GM19193 (cell line): ENCODE results near the gene TGFBR3.

Experiments used
- POLR2A ChIP-seq: IDR thresholded peaks from 4 replicates; pipeline ENCODE4 v1.6.1; 2011; ENCODE audit not compliant: insufficient read depth, insufficient read length; ENCODE audit errors: extremely low read depth

Gene TGFBR3

DNA sequence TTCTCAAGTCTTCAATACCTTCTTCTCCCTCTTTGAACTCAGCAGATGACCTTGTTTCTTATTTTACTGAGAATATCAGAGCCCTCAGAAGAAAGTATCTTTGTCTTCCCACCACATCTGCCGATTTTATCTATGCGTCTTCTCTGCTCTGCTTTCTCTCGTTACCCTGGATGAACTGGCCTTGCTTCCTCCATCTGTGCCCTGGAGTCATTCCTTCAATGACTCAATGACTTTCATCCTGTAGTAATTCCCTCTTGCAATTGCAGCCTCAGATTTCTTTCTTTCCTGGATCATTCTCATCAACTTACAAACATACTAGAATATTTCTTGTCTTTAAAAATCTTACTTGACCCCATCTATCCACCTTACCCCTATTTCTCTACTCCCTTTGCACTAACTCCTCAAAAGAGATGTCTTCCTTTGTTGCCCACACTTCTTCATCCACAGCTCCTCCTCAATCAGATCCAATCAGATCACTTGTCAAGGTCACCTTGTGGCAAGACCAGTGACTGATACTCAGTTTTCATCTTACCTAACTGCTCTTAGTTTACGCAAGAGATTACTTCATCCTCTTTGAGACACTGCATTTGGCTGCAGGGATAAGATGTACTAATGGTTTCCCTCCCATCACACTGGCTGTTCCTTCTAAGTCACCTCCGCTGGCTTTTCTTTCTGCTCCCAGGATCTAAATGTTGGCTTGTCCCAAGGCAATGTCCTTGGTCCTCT, 8.2 kb upstream of the TGFBR3 start:
- TF ChIP-seq POLR2A = no peak

DNA sequence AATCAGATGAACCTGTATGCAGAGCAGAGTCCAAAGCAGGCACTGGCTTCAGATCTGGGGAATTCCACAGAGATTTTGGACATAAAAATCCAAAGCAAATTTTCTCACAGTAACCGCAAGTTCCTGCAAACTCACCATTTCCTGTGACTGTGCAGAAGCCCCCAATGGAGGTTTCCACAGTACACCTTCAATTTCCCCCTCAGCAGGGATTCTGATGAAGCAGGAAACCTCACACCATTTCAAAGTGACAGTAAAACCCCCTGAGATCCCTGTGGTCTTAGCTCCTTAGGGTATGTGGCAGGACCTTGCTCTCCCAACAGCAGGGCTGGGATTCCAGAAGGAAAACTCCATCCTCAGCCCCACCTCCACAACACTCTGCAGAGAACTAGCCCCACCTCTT, 6.0 kb upstream of the TGFBR3 start:
- no peak for TF ChIP-seq POLR2A

DNA sequence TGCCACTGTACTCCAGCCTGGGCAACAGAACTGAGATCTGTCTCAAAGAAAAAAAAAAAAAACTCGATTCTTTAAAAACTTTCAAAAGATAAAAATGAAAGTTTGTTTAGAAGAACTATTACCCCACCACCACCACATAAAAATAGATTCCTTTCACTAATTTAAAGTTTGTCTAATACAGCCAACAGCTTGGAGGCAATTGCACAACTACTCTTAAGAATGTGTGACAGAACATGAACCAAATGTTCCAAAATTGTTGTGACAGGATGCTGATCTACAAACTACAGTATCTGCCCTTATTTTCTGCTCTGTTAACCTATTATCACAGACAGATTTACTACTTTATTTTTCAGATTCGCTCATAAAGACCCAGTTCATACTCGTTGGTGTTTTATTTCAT, 5.5 kb upstream of the TGFBR3 start:
- no peak for TF ChIP-seq POLR2A

DNA sequence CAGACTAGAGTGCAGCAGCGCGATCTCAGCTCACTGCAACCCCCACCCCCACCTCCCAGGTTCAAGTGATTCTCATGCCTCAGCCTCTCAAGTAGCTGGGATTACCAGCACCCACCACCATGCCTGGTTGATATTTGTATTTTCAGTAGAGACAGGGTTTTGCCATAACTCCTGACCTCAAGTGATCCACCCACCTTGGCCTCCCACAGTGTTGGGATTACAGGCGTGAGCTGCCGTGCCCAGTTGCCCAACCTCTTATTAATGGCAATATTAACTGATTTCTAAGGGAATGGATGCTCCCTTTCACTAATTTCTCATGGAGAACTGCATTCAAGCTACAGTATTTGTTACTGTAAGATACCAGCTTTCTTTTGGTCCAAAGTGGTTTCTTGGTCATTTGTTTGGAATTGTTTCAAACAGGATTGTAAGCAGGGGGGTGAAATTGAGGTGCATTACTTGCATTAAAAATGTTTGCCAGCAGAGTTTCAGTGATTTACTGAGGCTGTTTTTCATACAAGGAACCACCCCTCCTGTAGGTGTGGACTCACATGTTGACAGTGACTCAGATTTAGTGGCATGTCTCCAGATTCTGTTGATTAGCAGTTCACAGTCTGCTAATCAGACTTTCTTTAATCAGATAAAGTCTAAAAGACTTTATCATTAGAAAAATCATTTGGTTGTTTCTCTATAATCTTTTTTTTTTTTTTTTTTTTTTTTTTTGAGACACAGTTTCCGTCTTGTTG, 3.9 kb upstream of the TGFBR3 start:
- TF ChIP-seq POLR2A = no peak

DNA sequence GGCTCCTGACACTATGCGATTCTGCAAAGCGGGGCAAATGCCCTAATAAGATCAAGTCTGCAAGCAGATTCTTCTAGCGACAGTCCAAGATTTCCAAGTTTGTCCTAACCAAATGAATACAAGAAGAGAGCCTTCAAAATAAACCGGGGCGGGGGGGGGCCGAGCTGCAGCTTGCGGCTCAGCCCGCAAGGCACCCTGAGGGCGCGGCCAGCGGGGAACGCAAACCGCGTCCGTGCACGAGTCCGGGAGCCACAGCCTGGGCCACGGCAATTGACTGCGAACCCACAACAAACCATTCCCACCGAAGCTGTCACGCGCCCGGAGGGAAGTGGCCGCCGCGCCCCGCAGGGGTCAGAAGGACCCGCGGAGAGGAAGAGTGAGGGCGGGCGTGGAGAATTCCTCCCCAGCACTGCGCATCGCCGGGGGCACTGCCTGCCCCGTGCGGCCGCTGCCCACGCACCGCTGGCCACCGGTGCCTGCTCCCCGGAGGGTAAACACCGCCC, 687 bp downstream of the TGFBR3 start:
- no peak for TF ChIP-seq POLR2A

DNA sequence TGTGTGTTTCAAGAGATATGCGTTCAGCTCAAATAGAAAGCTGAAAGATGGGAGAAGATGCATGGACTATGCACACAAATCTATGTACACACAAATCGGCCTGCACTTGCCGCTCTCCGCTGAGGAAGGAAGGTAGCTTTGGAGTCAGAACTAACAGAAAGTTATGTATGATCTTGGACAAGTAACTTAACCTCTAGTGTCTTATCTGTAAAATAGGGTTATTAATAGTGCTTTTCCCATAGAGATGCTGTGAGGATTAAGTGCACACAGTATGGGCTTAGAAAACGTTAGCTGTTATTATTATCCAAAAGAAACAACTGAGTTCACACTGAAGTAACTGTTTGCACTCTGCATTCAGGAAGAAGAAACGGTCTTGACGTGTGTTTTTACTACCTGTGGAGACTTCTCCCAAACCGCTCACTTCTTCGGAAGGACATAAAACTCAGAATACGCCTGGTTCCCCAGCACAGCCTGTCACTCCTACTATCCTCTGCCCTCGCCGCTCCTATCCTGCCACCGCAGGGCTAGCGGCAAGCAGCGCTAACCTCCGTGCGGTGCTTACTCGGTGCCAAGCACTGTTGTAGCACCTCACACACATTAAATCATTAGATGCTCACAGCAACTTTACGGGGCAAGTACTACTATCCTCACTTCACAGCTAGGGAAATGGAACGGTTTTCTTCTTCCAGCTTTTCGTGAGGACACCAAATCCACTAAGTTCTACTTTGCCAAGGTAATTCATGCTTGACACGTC, 1.3 kb downstream of the TGFBR3 start:
- TF ChIP-seq POLR2A = no peak

DNA sequence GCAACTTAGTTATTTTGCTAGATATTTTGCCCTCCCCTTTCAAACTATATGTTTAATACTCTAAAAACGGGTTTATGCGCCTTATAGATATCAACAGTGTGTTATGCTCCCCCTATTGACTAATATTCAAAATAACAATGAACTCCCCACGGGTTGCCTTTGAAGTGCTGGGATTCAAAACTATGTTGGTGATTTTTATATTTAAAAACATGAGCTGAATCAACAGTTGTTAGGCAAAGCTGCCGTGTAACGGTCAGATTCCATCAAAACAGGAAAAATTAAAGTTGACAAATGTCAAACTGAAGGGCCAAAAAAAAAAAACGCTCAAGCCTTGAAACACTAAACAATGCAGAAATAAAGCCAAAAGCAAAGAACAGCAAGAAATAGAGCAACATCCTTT, 2.5 kb downstream of the TGFBR3 start:
- TF ChIP-seq POLR2A = no peak

DNA sequence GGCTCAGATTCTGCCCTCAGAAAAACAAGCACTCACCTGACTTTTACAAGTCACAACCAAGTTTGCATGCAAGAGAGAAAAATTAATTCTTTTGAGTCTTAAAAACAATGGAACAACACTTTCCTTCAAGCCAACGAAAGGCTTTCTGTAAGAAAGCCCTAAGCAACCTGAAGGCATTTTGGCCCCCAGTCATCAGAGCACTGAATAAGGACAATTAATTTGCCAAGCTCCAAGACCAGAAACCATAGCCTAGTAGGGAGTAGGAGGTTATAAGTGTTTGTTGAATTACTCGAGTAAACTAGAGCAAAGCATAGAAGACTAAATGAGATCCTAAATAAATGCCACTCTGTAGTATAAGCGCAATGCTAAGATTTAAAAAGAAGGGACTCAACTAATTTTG, 4.7 kb downstream of the TGFBR3 start:
- no peak for TF ChIP-seq POLR2A

DNA sequence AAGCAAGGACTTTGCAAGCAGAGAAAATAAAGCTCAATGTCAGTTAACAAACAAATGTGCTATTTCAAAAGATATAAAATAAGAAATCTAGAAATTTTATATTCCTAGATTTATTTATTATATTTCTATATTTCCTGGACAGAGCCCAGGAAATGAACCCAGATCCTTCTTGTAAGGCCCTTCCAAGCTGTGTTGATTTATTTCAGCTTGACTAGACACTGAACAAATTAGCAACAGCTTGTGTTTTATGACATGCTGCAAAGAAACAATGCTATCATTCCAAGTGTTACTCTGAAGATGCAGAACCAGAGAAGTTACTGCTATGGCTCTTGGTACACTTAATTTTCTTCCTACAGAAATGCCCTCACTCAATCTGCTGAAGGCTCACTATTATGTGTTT, 6.2 kb downstream of the TGFBR3 start:
- TF ChIP-seq POLR2A = no peak

DNA sequence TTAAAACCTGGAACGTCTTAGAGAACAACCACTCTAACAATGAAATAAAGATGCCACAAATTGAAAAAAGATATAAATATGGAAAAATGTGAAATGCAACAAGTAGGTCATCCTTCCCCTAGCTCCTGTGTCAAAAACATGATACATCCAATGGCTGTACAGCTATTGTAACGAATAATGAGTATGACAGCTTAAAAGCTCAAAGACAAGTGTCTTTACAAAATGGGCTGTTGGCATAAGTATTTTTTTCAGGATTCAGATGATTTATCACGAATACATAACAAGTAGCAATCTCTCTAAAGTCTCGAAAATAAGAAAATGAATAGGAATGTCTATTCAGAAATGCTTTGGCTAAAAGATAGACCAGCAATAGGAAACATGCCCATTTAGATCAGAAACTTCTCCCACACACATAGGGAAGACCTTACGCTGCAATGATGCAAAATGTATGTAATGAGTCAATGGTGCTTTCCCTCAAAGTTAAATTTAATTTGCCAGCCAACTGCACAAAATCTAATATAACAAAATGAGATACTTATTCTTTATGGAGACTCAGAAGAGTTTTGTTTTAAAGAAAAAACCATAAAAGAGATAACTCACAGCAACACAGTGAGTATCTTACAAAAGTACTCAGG, 8.3 kb downstream of the TGFBR3 start:
- no peak for TF ChIP-seq POLR2A

DNA sequence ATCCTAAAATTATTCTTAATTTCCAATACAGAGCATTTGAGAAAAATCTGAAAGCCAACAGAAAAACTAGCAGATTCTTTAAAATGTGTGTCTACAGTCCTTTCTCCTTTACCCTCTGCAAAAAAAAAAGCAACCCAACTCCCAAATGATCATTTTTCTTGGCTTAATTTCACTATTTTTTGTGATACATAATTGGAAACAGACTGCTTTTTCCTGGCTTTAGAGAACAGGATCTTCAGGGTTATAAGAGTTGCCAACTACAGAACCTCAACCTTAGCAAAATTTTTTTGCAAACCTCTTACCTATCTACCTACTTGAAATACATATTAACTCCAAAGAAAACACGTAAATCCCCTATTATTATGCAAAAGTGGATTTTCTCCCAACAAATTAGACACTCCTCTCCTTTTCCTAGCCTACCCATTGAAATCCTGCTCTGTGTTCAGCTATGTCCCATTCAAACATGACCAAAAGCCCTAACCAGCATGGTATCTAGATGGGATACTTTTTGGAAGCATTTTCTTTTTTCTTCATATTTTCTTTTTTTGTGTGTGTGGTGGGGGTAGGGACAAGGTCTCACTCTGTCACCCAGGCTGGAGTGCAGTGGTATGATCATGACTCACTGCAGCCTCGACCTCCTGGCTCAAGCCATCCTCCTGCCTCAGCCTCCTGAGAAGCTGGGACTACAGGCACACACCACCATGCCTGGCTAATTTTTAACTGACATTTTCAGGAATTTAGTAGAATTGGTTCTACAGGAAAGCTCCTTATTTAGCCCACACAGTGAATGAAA, 9.0 kb downstream of the TGFBR3 start:
- TF ChIP-seq POLR2A = no peak

DNA sequence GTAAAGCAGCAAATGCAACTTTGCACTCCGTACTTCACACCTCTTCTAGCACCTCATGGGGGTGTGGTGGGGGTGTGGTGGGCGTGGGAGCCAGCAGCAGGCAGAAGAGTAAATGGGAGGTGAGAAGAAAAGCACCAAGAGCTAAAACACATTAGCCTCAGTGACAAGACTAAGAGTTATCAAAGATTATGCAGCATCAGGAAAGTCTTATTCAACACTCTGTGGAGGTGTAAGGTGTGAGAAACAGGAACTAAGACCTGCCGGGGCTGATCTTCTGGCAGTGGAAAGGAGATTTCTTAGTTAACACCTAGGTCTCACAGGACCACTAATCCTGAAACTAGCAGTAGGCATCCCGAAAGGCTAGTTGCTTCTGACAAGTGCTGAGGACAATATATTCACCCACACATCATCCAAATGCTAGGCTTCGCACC, 9.9 kb downstream of the TGFBR3 start:
- TF ChIP-seq POLR2A = no peak

DNA sequence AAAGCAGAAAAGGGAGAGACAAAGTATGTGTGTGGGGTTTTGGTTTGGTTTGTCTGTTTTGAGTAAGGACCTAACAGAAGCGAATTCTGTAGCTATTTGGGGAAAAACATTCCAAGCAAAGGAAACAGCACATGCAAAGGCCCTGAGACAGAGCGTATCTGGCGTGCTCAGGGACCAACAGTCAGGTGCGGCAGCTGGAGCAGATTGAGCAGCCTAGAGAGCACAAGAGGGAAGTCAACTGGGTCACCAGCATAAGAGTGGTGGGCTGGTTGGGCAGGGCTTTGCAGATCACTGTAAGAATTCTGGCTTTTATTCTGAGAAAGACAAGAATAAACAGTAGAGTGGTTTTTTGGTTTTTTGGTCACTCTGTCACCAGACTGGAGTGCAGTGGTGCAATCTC, 11.8 kb downstream of the TGFBR3 start:
- no peak for TF ChIP-seq POLR2A

DNA sequence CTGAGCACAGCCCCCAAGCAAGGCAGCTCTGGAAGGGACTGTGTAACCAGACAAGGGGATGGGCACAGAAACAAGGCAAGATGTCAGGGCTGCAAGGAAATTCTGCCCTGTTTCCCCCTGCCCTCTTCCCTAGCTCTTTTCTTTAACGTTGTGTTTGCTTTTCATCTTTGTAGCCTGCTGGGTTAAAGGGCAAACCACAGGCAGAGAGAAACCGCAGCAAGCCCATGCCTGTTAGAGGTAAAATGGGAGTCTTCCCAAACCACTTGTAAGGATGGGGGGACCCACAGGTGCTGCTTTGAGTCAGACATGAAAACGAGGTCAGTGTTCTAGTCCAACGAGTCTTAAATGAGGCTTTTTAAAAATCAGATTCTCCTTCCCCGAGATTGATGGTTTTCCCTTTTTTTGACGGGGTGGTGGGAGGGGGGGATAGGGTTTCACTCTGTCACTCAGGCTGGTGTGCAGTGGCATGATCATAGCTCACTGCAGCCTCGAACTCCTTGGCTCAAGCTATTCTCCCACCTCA, 13.3 kb downstream of the TGFBR3 start:
- no peak for TF ChIP-seq POLR2A
